HPDE6-E6E7 (cell line): ENCODE data around the gene VEPH1.

Source experiments
- DNase-seq: peaks from one replicate; pipeline ENCODE4 v3.0.0; 2011; ENCODE audit warnings: missing footprints; ENCODE audit errors: extremely low spot score

VEPH1 gene

DNA sequence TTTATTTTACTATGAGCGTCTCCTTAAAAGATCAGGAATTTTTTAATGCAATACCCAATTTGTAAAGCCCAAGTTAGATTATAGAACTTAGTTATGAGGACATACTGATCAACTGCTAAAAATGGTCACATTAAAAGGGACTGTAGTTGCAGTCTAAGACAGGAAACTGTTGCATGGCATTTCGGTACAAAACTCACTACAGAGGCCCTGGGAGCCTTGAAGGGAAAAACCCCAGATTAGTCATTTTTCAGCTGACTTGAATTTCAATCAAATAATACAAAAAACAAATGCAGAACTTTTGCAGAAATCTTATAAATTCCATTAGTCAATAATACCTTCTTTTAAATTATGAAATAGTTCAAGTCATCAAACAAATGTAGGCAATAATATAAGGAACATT lies 73.5 kb downstream of the VEPH1 start:
- DNase-seq = no peak

DNA sequence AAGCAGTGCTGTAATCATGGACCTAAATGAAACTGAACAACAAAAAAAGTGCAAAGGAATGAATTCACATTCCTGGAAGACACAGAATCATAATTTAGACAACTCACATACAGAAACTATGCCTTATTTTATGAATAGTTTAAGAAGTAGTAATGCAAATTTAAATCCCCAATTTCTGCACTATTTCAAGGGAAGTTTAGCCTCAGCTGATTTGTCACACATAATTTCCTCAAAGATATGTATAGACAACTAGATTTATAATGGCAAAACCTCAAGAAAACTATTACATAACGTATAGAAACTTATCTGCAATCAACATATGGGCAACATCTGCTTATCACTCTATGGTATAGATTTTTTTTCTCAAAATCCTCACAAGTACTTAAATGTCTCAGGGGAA lies 74.4 kb downstream of the VEPH1 start:
- no peak for DNase-seq

DNA sequence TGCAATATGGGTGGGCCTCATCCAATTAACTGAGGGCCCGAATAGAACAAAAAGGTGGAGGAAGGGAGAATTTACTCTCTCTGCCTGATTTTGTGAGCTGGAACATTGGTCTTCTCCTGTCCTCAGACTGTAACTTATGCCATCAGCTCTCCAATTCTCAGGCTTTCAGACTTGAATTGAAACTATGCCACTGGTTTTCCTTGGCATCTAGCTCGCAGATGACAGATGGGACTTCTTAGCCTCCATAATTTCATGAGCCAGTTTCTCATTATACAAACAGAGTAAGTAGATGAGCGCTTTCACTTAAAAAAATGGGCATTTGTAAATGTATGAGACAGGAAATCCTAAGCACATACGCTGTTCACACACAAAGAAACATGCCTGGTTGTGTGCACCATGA lies 75.3 kb downstream of the VEPH1 start:
- DNase-seq = no peak

DNA sequence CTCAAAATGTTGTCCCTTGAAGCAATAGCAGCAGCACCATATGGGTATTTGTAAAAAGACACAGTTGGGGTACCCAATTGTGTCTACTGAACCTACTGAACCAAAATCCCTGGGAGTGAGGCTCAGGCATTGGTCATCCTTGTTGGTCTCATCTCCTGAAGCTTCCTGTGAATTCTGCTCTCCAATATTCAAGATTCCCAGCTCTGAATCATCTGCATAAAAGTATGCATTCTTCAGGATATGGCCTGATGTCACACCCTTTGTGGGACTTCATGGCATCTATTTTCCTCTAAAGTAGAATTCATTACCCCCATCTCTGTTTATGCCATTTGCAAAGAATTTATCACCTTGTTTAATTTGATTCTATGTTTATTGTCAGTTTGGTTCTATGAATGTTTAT lies 79.9 kb downstream of the VEPH1 start:
- no peak for DNase-seq

DNA sequence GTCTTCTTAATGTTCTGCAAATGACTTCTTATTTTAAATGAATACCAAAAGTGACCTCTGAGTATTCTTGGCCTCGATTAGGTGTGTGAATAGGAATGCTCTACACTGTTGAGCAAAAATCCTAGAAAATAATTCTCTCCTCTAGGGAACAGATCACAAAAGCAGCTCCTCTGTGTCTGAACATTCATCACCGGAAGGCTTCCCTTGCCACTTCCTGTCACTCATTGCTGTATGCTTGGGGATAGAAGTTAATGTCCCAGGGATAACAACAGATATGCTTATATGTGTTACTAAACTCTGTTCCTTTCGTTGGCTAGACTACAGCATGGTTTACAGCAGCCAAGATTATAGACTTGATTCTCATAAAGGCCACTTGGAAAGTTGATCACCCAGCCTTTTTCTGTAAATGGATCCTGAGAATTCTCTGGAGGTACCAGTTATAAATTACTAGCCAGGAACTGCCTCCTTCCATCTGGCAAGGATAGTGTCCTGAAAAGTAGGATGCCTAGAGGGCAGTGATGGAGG lies 82.5 kb downstream of the VEPH1 start:
- no peak for DNase-seq

DNA sequence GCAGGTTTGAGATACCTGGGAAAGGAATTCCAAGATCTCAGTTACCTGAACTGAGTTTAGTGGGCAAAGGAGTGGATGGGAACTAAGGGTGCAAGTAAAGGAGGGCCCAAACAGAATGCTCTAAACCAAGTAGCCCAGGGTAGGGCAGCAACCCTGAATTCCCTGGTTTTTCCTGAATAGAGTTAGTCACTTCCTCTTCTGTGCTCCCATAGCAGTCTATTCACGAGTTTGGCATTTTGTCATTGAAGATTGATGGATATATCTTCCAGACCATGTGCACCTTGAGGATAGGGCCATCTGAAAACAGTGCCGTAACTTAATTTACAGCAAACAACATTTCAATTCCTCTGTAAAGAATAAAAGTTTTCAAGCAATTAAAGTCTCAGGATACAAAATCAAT lies 85.1 kb downstream of the VEPH1 start:
- DNase-seq = no peak

DNA sequence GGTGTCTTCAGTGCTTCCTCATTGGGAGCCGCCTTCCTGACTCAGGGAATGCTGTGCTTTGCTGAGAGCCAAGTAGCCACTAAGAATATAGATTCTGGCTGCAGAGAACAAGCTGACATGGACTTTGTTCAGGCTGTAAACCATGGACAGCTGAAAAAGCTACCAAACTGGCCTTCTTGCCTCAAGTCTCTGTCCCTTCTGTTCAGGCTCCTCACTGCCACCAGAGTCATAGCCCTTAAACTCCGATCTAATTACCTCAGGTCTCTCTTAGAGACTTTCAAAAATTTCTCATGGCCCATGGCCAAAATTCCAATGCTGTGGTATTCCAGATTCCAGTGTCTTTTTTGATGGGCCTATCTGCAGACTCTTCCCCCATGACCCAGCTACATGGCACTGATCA lies 86.0 kb downstream of the VEPH1 start:
- no peak for DNase-seq

DNA sequence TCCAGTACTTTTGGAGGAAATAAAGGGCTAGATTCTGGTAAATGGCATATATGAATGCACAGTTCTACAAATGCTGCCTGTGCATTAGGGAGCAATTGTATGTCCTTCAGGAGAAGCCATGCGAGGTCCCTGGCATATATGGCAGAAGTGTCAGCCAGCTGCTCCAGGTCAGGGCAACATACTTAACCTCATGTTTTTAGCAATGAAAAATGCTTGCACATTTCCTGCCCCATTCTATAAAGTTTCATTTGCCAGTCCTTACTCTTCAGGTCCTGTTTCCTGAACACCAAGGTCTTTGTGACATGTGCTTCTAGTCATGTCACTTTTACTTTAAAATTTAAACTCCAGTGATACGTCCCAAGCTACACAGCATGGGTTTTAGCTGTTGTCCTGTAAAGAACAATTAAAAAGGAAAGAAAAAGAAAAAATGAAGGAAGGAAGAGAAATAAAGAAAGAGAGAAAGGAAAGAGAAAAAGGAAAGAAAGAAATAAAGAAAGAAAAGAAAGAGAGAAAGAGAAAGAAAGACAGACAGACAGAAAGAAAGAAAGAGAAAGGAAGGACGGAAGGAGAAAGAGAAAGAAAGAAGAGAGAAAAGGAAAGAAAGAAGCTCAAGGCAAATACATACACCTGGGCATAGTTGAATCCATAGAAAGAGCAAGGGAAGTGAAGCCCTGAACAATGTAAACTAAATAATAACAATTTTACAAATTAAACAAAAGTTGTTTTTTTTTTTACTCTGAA lies 86.7 kb downstream of the VEPH1 start:
- DNase-seq = no peak

DNA sequence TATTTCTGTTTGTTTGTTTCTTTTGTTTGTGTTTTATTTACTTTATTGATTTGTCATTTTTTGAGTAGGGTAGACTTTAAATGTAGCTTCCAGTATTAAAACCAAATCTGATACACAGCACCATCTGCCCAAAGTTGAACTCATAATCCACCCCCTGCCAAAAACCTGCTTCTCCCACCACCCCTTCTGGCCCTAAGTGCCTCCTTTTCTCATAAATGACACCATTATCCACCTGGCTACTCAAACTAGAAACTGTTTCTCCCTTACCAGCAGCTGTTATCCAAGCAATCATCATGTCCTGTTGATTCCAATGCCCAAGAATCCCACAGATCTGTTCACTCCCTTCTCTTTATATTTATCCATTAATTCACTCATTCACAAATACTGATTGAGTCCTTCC lies 88.4 kb downstream of the VEPH1 start:
- no peak for DNase-seq

DNA sequence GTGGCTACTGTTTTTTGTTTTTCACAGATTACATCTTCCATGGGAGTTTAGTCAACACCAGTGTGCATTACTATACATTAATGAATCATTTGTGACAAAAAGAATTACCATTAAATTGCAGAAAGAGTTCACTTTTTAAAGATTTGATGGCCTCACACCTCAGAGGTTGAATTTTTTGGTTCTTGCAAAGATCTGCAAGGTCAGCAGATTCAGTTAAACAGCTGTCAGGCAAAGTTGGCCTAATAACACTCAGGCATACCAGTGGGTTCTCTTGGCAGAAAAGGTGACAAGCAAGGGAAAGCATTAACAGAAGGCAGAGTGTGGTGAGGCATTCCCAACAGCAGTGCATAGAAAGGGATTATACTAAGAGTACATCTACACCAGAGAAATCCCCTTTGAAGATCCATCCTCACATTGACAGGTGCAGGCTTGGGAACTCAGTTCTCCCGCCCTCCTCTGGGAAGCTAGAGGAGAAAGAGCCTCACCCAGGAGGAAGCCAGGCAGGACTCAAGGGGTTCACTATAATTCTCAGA lies 90.8 kb downstream of the VEPH1 start:
- DNase-seq = no peak

DNA sequence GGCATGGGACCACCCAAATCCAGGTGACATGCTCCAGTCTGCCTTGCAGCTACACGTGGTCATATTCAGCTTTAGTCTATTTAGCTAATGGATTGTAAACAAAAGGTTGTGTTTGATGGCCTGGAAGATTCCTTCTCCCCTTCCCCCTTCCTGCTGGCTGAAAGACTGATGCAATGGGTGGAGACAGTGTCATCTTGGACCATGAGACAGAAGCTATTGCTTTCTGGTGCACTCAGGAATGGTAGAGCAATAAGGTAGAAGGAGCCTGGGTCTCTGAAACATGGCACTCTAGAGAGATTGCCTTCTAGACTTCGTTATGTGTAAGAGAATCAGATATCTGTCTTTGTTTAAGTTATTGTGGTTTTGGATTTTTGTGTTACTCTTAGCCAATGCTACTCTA lies 92.3 kb downstream of the VEPH1 start:
- DNase-seq = no peak

DNA sequence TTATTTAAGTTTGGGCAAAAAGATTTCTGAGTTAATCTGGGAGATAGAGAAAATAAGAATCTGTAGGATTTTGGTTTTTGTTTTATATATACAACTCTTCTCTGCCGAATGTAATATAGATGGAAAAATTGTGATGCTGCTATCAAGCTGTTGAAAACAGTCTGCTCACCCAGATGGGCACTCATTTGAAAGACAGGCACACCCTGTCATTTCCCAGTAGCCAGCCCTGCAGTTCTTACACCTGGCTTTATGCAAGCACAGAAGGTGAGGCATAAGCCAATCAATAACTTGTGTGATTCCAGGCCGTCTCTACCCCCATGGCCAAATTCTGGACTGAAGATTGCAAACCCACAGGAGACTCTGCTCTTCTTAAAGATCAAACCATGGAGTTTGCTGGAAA lies 93.7 kb downstream of the VEPH1 start:
- DNase-seq = no peak

DNA sequence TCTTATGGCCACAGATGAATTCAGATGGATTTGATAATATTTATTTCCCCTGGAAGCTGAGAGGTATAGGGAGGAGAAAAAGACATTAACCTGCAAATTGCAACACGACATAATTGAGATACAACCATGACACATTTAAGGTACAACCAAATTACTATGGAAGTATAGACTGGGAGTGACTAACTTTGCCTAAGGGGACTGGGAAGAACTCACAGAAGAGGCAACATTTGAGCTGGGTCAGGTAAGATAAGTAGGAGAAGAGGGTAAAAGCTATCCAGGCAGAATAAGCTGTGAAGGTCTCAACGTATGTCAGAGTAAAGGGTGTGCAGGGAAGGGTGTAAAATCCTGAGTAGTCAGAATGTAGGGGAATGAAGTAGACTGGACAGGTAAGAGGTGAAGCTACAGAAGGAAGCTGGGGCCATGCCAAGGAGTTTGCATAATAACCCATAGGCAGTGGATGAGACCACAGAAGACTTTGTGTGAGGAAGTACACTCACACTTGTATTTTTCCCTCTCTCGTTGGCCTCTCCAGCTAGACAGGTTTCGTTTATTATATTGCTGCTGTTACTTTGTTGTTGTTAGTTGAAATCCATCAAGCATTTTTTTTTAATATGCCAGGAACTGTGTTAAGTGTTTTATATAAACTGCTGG lies 94.6 kb downstream of the VEPH1 start:
- DNase-seq = no peak

DNA sequence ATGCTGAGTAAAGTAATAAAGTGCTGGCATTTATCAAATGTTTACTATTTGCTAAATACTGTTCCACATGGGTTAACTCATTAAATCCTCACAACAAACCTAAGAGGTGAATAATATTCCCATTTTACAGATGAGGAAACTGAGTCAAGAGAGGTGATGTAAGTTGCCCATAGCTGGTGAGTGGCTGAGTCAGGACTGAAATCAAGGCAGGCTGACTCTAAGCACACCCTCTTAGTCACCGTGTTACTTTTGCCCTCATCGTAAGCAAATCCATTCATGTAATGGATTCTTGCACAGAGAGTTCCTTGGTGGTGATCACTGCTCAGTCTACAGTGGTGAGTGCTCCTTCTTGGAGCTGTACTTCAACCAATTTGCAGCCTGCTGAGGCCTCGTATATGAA lies 95.4 kb downstream of the VEPH1 start:
- no peak for DNase-seq

DNA sequence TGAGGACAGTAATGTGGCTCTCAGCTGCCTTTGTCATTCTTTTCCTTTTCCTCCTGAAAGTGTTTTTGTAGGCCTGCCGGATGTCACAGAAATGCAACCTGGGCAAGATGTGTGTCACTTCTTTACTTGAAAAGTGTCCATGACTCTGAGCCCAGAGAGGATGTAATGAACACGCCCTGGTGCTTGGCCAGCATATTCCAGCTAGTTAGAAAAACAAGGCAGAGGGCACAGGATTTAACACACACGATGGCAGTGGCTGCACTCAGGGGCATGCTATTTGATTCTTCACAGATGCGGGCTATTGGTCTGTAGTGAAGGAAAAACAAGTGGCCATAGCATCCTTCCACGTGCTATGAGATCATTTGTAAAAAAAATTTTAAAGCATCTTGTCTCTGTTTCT lies 96.8 kb downstream of the VEPH1 start:
- DNase-seq = no peak

DNA sequence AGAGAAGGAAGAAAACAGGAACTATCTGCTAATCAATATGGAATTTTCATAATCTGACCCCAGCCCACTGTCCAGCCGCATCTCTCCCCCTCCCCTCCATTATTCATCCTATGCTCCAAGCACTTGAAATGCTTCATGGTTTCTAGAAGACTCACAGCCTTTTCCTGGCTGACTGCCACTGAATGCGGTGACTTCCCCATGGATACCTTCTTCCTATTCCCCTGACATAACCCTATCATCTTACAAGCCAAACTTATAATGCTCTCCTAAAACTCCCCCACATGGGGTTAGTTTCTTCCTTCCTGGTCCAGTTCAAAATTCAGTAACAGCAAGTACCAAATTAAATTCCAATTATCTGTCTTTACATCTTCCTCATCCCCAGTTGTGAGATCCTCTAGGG lies 97.8 kb downstream of the VEPH1 start:
- no peak for DNase-seq

DNA sequence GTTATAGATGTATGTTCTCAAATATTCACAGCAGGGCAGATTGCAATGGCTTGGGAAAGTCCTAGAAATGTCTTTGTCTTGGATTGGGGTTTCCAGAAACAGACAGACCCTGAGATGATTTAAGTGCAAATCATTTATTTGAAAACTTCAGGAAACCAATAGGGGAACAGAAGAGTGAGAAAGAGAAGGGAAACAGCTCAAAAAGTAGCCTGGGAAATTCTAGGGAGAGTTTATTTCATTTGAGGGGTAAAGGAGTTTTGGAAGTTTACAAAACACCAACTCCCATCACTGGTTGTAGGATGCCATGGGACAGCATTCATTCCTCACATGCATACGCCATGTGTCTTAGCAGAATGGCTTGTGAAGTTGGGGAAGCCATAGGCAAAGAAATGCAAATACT lies 98.8 kb downstream of the VEPH1 start:
- no peak for DNase-seq

DNA sequence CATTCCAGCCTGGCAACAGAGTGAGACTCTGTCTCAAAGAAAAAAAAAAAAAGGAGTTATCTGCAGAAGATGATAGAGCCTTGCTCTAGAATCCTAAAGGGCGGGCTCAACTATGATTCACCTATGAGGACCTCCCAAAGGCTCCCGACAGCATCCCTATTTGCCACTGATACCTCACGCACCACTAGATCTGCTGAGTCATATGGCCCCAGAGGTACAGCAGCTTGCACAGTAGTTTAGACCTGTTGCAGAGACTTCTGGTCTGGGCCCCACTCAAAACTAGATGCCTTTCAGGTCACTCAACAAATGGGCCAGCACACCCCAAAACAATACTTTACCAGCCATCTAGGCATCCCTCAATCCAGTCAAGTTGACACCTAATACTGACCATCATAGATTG lies 104.6 kb downstream of the VEPH1 start:
- no peak for DNase-seq

DNA sequence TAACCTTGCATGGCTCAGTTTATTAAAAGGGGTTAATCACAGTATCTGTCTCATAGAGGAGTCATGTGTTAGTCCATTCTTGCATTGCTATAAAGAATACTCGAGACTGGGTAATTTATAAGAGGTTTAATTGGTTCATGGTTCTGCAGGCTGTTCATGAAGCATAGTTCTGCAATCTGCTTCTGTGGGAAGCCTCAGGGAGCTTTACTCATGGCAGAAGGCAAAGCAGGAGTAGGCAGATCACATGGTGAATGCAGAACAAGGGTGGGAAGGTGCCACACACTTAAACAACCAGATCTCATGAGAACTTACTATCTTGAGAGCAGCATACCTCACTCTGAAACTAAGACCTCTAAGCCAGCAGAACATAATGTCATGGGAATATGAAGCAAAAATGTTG lies 108.8 kb downstream of the VEPH1 start:
- DNase-seq = no peak

DNA sequence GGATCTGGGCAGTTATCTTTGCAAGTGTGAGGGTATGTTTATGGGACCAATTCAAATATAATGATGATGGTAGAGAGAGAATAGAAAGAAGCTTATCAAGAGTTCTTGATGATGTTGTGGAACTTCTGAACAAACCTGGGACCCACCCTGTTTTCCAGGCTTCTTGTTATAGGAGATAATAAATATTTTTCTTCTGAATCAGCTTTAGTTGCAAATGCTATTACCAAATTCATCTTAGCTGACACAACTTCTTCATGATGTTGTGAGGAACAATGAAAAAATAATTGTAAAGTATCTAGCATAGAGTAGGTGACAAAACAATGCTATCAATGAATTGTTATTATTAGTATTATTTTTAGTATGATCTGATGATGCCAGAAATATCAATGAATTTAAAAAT lies 110.1 kb downstream of the VEPH1 start:
- DNase-seq = no peak

DNA sequence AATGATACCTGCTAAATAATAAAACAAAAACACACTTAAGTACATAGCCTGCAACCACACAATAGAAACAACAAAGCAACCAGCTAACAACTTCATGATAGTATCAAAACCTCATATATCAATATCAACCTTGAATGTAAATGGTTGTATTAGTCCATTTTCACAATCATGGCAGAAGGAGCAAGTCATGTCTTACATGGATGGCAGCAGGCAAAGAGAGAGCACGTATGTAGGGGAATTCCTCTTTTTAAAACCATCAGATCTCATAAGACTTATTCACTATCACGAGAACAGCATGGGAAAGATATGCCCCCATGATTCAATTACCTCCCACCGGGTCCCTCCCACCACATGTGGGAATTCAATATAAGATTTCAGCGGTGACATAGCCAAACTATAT lies 111.1 kb downstream of the VEPH1 start:
- DNase-seq = no peak

DNA sequence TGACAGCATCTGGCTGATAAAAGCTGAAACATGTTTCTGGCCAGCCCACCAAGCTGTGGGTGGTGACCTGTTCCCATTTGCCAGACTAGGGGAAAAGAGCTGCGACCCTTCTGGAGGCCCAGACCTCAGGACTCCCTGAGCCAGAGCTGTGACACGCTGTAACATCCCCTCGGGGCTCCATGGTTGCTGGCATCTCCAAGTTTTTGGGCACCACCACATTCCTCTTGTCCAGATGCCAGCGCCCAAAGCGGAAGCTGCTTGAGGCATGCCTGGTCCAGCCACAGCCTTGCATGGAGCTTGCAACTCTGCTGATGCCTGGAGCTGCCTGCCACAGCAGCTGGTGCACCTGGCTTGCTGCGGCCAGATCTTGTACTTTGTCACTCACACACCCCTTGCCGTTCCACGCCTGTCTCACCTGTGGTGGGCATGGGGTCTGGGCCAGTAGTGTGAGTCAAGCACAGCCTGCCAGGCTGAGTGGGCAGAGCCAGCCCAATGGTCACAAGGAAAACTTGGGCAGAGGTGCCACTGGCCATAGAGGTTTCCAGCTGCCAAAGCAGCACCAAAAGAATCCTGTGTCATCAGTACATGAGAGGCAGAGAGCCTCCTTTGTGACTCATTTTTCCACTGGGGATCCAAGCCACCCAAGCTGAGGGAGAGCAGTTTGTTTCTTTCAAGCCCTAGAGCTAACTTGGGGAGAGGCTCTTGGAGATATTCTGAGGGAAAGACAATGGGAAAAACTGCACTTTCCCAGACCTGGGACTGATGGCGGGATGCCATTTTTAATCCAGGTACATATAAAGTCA lies 112.3 kb downstream of the VEPH1 start:
- no peak for DNase-seq

DNA sequence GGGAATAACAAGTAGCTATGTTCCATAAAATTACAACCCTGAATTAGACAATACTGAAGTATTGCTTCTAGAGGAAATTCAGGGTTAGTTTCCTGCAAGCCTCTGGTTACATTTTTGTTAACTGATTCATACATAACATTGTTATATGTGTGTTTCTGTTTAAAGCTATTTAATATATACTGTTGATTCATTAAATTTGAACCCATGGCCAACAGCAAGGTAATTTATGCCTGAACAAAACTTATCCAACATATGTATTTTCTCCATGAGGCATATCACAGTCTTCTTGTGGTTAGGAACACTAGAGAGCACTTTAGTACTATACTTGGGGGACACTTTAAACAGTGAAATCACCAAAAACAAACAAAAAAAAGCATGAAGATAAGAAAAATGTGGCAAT lies 114.2 kb downstream of the VEPH1 start:
- DNase-seq = no peak
